Mucosa of stomach (tissue), 1 donor: ENCODE results near the gene MYNN.

Experiments
- H3K27me3 ChIP-seq: one replicate; pipeline ENCODE4 v1.7.0; 2013; ENCODE audit warnings: mild to moderate bottlenecking, low read length; ENCODE audit not compliant: control insufficient read depth, insufficient read depth
- H3K36me3 ChIP-seq: one replicate; pipeline ENCODE4 v1.7.0; 2013; ENCODE audit warnings: low read length; ENCODE audit not compliant: control insufficient read depth, insufficient read depth
- H3K4me1 ChIP-seq: one replicate; pipeline ENCODE4 v1.7.0; 2013; ENCODE audit warnings: mild to moderate bottlenecking, low read length; ENCODE audit not compliant: control insufficient read depth, insufficient read depth
- H3K4me3 ChIP-seq: one replicate; pipeline ENCODE4 v1.7.0; 2013; ENCODE audit warnings: low read length
- H3K9ac ChIP-seq: one replicate; pipeline ENCODE4 v1.7.0; 2013; ENCODE audit warnings: mild to moderate bottlenecking, low read length, moderate library complexity
- H3K9me3 ChIP-seq: one replicate; pipeline ENCODE4 v1.7.0; 2013; ENCODE audit warnings: mild to moderate bottlenecking, low read length, moderate library complexity; ENCODE audit not compliant: control insufficient read depth
- donor health status: Pancreatic carcinoma.

Gene MYNN

GRCh38 chr3:169787791-169788190 is 14.6 kb downstream of the MYNN start:
- Histone ChIP-seq H3K4me1 (no peaks in the 10 kb centered on the region), H3K4me3 (no peak overlapping the region), H3K9ac (no peak overlapping the region), H3K9me3 (no peaks in the 10 kb centered on the region), H3K36me3 (no peaks in the 10 kb centered on the region), H3K27me3 (no peaks in the 10 kb centered on the region)

- Histone ChIP-seq H3K9ac (no peak overlapping the region), H3K27me3 (no peaks in the 10 kb centered on the region), H3K9me3 (no peaks in the 10 kb centered on the region), H3K4me3 (no peak overlapping the region), H3K36me3 (no peaks in the 10 kb centered on the region), H3K4me1 (no peaks in the 10 kb centered on the region)
Measured at GRCh38 chr3:169790219-169790618, 17.0 kb downstream of the MYNN start.

- no peaks in the 10 kb centered on the region for H3K9me3 ChIP-seq
- no peaks in the 10 kb centered on the region for H3K36me3 ChIP-seq
- H3K4me3 ChIP-seq: no peak overlapping the region
- H3K9ac ChIP-seq: no peak overlapping the region
- H3K4me1 ChIP-seq: no peaks in the 10 kb centered on the region
- H3K27me3 ChIP-seq: no peaks in the 10 kb centered on the region
Measured at GRCh38 chr3:169790687-169791429, 17.7 kb downstream of the MYNN start.

GRCh38 chr3:169792359-169792758 is 19.2 kb downstream of the MYNN start:
- no peak overlapping the region for H3K9ac ChIP-seq
- no peaks in the 10 kb centered on the region for H3K36me3 ChIP-seq
- no peaks in the 10 kb centered on the region for H3K27me3 ChIP-seq
- no peaks in the 10 kb centered on the region for H3K9me3 ChIP-seq
- H3K4me1 ChIP-seq: no peaks in the 10 kb centered on the region
- H3K4me3 ChIP-seq: no peak overlapping the region

- Histone ChIP-seq H3K4me3 (no peak overlapping the region), H3K36me3 (no peaks in the 10 kb centered on the region), H3K9ac (no peak overlapping the region), H3K27me3 (no peaks in the 10 kb centered on the region), H3K9me3 (no peaks in the 10 kb centered on the region), H3K4me1 (no peaks in the 10 kb centered on the region)
Measured at GRCh38 chr3:169804681-169805080, 31.5 kb downstream of the MYNN start.

GRCh38 chr3:169809230-169809795 is 36.1 kb downstream of the MYNN start:
- no peak overlapping the region for H3K4me3 ChIP-seq
- H3K36me3 ChIP-seq: no peaks in the 10 kb centered on the region
- H3K9me3 ChIP-seq: no peaks in the 10 kb centered on the region
- no peaks in the 10 kb centered on the region for H3K27me3 ChIP-seq
- no peak overlapping the region for H3K9ac ChIP-seq
- peaks cover 18% of the 10 kb centered on the region for H3K4me1 ChIP-seq

GRCh38 chr3:169811631-169812331 is 38.6 kb downstream of the MYNN start:
- no peaks in the 10 kb centered on the region for H3K36me3 ChIP-seq
- no peaks in the 10 kb centered on the region for H3K27me3 ChIP-seq
- peak overlapping the region; percentile 52 for H3K9ac ChIP-seq
- H3K4me1 ChIP-seq: peaks cover 18% of the 10 kb centered on the region
- no peaks in the 10 kb centered on the region for H3K9me3 ChIP-seq
- H3K4me3 ChIP-seq: peak overlapping the region; percentile 73

GRCh38 chr3:169812332-169813235 is 39.4 kb downstream of the MYNN start, which contains the start of the genes LRRC34 and LRRIQ4:
Gene LRRC34 (minus strand): TSS chr3:169812904. CDS start chr3:169812548, 356 bp downstream.
Gene LRRIQ4 (plus strand): TSS chr3:169812870. CDS start chr3:169821922, 9,052 bp downstream.
- Histone ChIP-seq H3K36me3 (no peaks in the 10 kb centered on the region), H3K4me1 (peaks cover 18% of the 10 kb centered on the region), H3K4me3 (peak within 1 kb of the TSS; percentile 73), H3K9ac (peak within 1 kb of the TSS; percentile 52), H3K9me3 (no peaks in the 10 kb centered on the region), H3K27me3 (no peaks in the 10 kb centered on the region)

GRCh38 chr3:169813278-169813677 is 40.1 kb downstream of the MYNN start:
- no peaks in the 10 kb centered on the region for H3K27me3 ChIP-seq
- peak overlapping the region; percentile 52 for H3K9ac ChIP-seq
- no peaks in the 10 kb centered on the region for H3K9me3 ChIP-seq
- no peaks in the 10 kb centered on the region for H3K36me3 ChIP-seq
- peaks cover 18% of the 10 kb centered on the region for H3K4me1 ChIP-seq
- no peak overlapping the region for H3K4me3 ChIP-seq

- H3K4me1 ChIP-seq: peaks cover 18% of the 10 kb centered on the region
- no peaks in the 10 kb centered on the region for H3K27me3 ChIP-seq
- no peak overlapping the region for H3K4me3 ChIP-seq
- H3K36me3 ChIP-seq: no peaks in the 10 kb centered on the region
- H3K9ac ChIP-seq: peak overlapping the region; percentile 52
- no peaks in the 10 kb centered on the region for H3K9me3 ChIP-seq
Measured at GRCh38 chr3:169813757-169814517, 40.7 kb downstream of the MYNN start.

GRCh38 chr3:169815590-169816150 is 42.5 kb downstream of the MYNN start:
- Histone ChIP-seq H3K9me3 (no peaks in the 10 kb centered on the region), H3K4me3 (no peak overlapping the region), H3K36me3 (no peaks in the 10 kb centered on the region), H3K27me3 (no peaks in the 10 kb centered on the region), H3K9ac (no peak overlapping the region), H3K4me1 (peaks cover 18% of the 10 kb centered on the region)
